H1 (cell line): ENCODE data around the gene TMEM222. TPM values are rescaled to one million over a fixed set of nuclear protein-coding genes. Genes with fewer than 3 reads are reported as not detected.

ENCODE experiments used
- ASH2L ChIP-seq: fragments of 200-600, 300-600 bp; sonication (generic); IDR thresholded peaks from one replicate; pipeline ENCODE4 v1.7.1; 2017; ENCODE audit warnings: low read length
- BACH1 ChIP-seq: IDR thresholded peaks from 2 replicates; pipeline ENCODE4 v1.6.1; 2012; ENCODE audit warnings: low read length, improper control_type of control experiment
- BCL11A ChIP-seq, 2 experiments: IDR thresholded peaks; one replicate each; pipeline ENCODE4 v1.6.1; 2011; ENCODE audit warnings: low read depth in 2 of 2, low read length in 2 of 2, mild to moderate bottlenecking in 2 of 2
- EP300 ChIP-seq, 2 experiments: IDR thresholded peaks; 1 replicate in 1 of 2; 2 replicates in 1 of 2; pipeline ENCODE4 v1.6.1; 2011 to 2012; ENCODE audit warnings: low read depth in 2 of 2, low read length in 2 of 2, mild to moderate bottlenecking in 2 of 2, borderline replicate concordance in 1 of 2, inconsistent platforms in 1 of 2, moderate library complexity in 1 of 2
- GTF2F1 ChIP-seq: IDR thresholded peaks from 2 replicates; pipeline ENCODE4 v1.6.1; 2012; ENCODE audit warnings: low read depth, low read length, improper control_type of control experiment, borderline replicate concordance
- HDAC6 ChIP-seq: IDR thresholded peaks from one replicate; pipeline ENCODE4 v1.7.1; 2012; ENCODE audit warnings: low read depth, mild to moderate bottlenecking, inconsistent platforms, low read length, moderate library complexity
- RAD21 ChIP-seq, 2 experiments: IDR thresholded peaks in 1 of 2; conservative IDR thresholded peaks in 1 of 2; 2 replicates each; pipeline ENCODE4 v1.6.1; 2011; ENCODE audit warnings: low read depth in 2 of 2, low read length in 2 of 2, improper control_type of control experiment in 1 of 2, inconsistent platforms in 1 of 2, mild to moderate bottlenecking in 1 of 2, moderate library complexity in 1 of 2
- SIN3A ChIP-seq, 2 experiments: IDR thresholded peaks in 1 of 2; conservative IDR thresholded peaks in 1 of 2; 2 replicates each; pipeline ENCODE4 v1.6.1; 2011 to 2012; ENCODE audit warnings: low read length in 2 of 2, improper control_type of control experiment in 1 of 2, low read depth in 1 of 2, mild to moderate bottlenecking in 1 of 2
- polyA plus RNA-seq, 7 experiments: library from polyadenylated mRNA; depleted of rRNA in 3 of 7; stranded (reverse) in 5 of 7; unstranded in 2 of 7; fragments of >200 nt in 5 of 7; fragments of 200-250 nt in 2 of 7; gene quantifications; 1 replicate in 5 of 7; 2 replicates in 1 of 7; 4 replicates in 1 of 7; pipeline versions ENCODE4 v1.2.1 to v1.2.3, GENCODE V29; 2011 to 2013; ENCODE audit warnings: missing spikeins in 2 of 7, mixed read lengths in 2 of 7
- total RNA-seq: library from RNA; stranded (reverse); fragmentation: NEBNext Ultra II Directional; extraction: Animal tissue kit (Norgen Biotek cat#: 25700); gene quantifications from 2 replicates; pipeline ENCODE4 v1.2.1, GENCODE V29; 2021
- TF ChIP-seq, protein P1 (sequence below): IDR thresholded peaks from 2 replicates; pipeline ENCODE4 v1.6.1; 2011; ENCODE audit warnings: low read length, improper control_type of control experiment

The TMEM222 gene
- total and polyA plus RNA-seq, 2 of the 8 experiments (the other 6 are each of a cell fraction or from before 2014, with no cell fraction given): 27.0 to 51.8 TPM

- TF ChIP-seq, protein P1, sequence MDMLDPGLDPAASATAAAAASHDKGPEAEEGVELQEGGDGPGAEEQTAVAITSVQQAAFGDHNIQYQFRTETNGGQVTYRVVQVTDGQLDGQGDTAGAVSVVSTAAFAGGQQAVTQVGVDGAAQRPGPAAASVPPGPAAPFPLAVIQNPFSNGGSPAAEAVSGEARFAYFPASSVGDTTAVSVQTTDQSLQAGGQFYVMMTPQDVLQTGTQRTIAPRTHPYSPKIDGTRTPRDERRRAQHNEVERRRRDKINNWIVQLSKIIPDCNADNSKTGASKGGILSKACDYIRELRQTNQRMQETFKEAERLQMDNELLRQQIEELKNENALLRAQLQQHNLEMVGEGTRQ: no peak
- TF ChIP-seq HDAC6 (no peak), ASH2L (no peak), RAD21 (IDR thresholded peaks at IDR 0.05 in 1 of 2, conservative IDR thresholded peaks at IDR 0.05 in 1 of 2; ENCODE audit: low read depth in 2 of 2, low read length in 2 of 2) (no peak), BCL11A (IDR thresholded peaks at IDR 0.05; ENCODE audit: low read depth in 2 of 2, low read length in 2 of 2) (no peak), GTF2F1 (no peak), EP300 (IDR thresholded peaks at IDR 0.05; ENCODE audit: borderline replicate concordance in 1 of 2, low read depth in 2 of 2, low read length in 2 of 2) (no peak), BACH1 (no peak), SIN3A (conservative IDR thresholded peaks at IDR 0.05 in 1 of 2, IDR thresholded peaks at IDR 0.05 in 1 of 2; ENCODE audit: low read depth in 1 of 2, low read length in 2 of 2) (no peak)
Measured at GRCh38 chr1:27335506-27336422, 13.8 kb downstream of the TMEM222 start (continued).
